Natural killer cell (primary cell): ENCODE measurements around the gene SFSWAP. TPM values are rescaled to one million over a fixed set of nuclear protein-coding genes. Genes with fewer than 3 reads are reported as not detected.
A peak's percentile ranks its signal among the peaks of the same experiment; 100 is the strongest.
"Not testable (repeated sequence)": the region's sequence is repeated elsewhere in the genome, so short reads cannot be mapped to it uniquely, and the experiment has no call there.

ENCODE experiments used
- ATAC-seq, 3 donors: fragments of 150-1000 bp in 2 of 3; fragments of 200-7000 bp in 1 of 3; cut with Tn5 transposase; 1 replicate in 1 of 3; 2 replicates in 2 of 3; pipeline ENCODE4 v1.10.0; 2021; ENCODE audit warnings: mild to moderate bottlenecking in 2 of 3, moderate library complexity in 2 of 3
- DNase-seq, 2 donors: peaks; one replicate each; pipeline versions ENCODE4 v3.0.0 to v3.0.0-alpha.2; 2013 to 2021; ENCODE audit warnings: mixed read lengths in 1 of 2
- H3K27ac ChIP-seq: one replicate; pipeline ENCODE4 v1.5.1; 2013; ENCODE audit warnings: mild to moderate bottlenecking, low read length
- H3K27me3 ChIP-seq: one replicate; pipeline ENCODE4 v1.6.1; 2013; ENCODE audit warnings: low read length; ENCODE audit not compliant: control insufficient read depth, insufficient read depth
- H3K36me3 ChIP-seq: one replicate; pipeline ENCODE4 v1.6.1; 2013; ENCODE audit warnings: low read length; ENCODE audit not compliant: control insufficient read depth, insufficient read depth
- H3K4me1 ChIP-seq: one replicate; pipeline ENCODE4 v1.6.1; 2013; ENCODE audit warnings: low read length; ENCODE audit not compliant: control insufficient read depth, insufficient read depth
- H3K4me3 ChIP-seq: one replicate; pipeline ENCODE4 v1.5.1; 2013; ENCODE audit warnings: low read length
- H3K9me3 ChIP-seq: one replicate; pipeline ENCODE4 v1.6.1; 2013; ENCODE audit warnings: low read length; ENCODE audit not compliant: control insufficient read depth, insufficient read depth
- H3K27ac Mint-ChIP-seq, 2 donors: one replicate each; pipeline ENCODE4 v1.8.0; 2022; ENCODE audit warnings: mild to moderate bottlenecking in 2 of 2, mixed read lengths in 2 of 2, moderate library complexity in 1 of 2
- H3K27me3 Mint-ChIP-seq, 2 donors: one replicate each; pipeline ENCODE4 v1.8.0; 2022; ENCODE audit warnings: low read depth in 2 of 2, mixed read lengths in 2 of 2
- H3K36me3 Mint-ChIP-seq: one replicate; pipeline ENCODE4 v1.8.0; 2022; ENCODE audit warnings: mixed read lengths
- H3K4me1 Mint-ChIP-seq, 2 donors: one replicate each; pipeline ENCODE4 v1.8.0; 2022; ENCODE audit warnings: mixed read lengths in 2 of 2
- H3K4me3 Mint-ChIP-seq: one replicate; pipeline ENCODE4 v1.8.0; 2022; ENCODE audit warnings: mild to moderate bottlenecking, moderate library complexity, mixed read lengths
- H3K9me3 Mint-ChIP-seq, 2 donors: one replicate each; pipeline ENCODE4 v1.8.0; 2022; ENCODE audit warnings: mixed read lengths in 2 of 2
- WGBS: methylation state at CpG from one replicate; pipeline ENCODE4 v1.1.7; 2013; ENCODE audit warnings: missing lambda C conversion rate; ENCODE audit not compliant: insufficient coverage; 5-methylcytosine and 5-hydroxymethylcytosine counted together
- intact Hi-C: fragments of 100-400 bp; cut with micrococcal nuclease; formaldehyde crosslinking; loops from one replicate; pipeline ENCODE4 v1.14.2; 2022
- total RNA-seq, 4 donors: library from RNA; stranded (reverse); fragments of 120-200 nt in 1 of 4; gene quantifications; one replicate each; pipeline versions ENCODE4 v1.2.3 to v1.2.4, GENCODE V29; 2013 to 2022
- TF ChIP-seq, protein P1 (sequence below): fragments of 200-600 bp; IDR thresholded peaks from one replicate; pipeline ENCODE4 v1.8.0; 2022; ENCODE audit warnings: antibody characterized with exemption

The SFSWAP gene
- total RNA-seq, 3 donors from 2014 or later (not counting 1 experiment from before 2014, with no cell fraction given): 99.1 to 109 (median 102) TPM

GRCh38 chr12:131808744-131809371 lies 98.0 kb downstream of the SFSWAP start:
- no peaks in the 10 kb centered on the region for H3K27me3 ChIP-seq
- H3K4me3 Mint-ChIP-seq: peak overlapping the region; percentile 79
- H3K4me3 ChIP-seq: peak overlapping the region; percentile 22
- peaks cover 3% of the 10 kb centered on the region for H3K9me3 ChIP-seq
- H3K36me3 ChIP-seq: no peaks in the 10 kb centered on the region
- DNase-seq: peak in 1 of 2 donors; percentile 66
- H3K27ac ChIP-seq: peak overlapping the region; percentile 35
- TF ChIP-seq, protein P1, sequence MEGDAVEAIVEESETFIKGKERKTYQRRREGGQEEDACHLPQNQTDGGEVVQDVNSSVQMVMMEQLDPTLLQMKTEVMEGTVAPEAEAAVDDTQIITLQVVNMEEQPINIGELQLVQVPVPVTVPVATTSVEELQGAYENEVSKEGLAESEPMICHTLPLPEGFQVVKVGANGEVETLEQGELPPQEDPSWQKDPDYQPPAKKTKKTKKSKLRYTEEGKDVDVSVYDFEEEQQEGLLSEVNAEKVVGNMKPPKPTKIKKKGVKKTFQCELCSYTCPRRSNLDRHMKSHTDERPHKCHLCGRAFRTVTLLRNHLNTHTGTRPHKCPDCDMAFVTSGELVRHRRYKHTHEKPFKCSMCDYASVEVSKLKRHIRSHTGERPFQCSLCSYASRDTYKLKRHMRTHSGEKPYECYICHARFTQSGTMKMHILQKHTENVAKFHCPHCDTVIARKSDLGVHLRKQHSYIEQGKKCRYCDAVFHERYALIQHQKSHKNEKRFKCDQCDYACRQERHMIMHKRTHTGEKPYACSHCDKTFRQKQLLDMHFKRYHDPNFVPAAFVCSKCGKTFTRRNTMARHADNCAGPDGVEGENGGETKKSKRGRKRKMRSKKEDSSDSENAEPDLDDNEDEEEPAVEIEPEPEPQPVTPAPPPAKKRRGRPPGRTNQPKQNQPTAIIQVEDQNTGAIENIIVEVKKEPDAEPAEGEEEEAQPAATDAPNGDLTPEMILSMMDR: no peak
- H3K27ac Mint-ChIP-seq: peak overlapping the region in 1 of 2 donors; percentile 73
- no peaks in the 10 kb centered on the region for H3K4me1 ChIP-seq
- ATAC-seq: peak; percentile 86 to 93 (median 87)
- H3K4me1 Mint-ChIP-seq: no peaks in the 10 kb centered on the region
- peaks cover 0 to 4% of the 10 kb centered on the region in 2 donors for H3K9me3 Mint-ChIP-seq
- WGBS: 74% methylated on average over 44 of the region's 44 CpGs
- intact Hi-C loops: no loop called here
- H3K36me3 Mint-ChIP-seq: peaks cover 8% of the 10 kb centered on the region
- H3K27me3 Mint-ChIP-seq: peaks cover 0 to 2% of the 10 kb centered on the region in 2 donors

DNA sequence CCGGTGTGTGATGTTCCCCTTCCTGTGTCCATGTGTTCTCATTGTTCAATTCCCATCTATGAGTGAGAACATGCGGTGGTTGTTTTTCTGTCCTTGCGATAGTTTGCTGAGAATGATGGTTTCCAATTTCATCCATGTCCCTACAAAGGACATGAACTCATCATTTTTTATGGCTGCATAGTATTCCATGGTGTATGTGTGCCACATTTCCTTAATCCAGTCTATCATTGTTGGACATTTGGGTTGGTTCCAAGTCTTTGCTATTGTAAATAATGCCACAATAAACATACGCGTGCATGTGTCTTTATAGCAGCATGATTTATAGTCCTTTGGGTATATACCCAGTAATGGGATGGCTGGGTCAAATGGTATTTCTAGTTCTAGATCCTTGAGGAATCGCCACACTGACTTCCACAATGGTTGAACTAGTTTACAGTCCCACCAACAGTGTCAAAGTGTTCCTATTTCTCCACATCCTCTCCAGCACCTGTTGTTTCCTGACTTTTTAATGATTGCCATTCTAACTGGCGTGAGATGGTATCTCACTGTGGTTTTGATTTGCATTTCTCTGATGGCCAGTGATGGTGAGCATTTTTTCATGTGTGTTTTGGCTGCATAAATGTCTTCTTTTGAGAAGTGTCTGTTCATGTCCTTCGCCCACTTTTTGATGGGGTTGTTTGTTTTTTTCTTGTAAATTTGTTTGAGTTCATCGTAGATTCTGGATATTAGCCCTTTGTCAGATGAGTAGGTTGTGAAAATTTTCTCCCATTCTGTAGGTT lies 98.8 kb downstream of the SFSWAP start:
- H3K27me3 Mint-ChIP-seq, H3K27me3 ChIP-seq, H3K4me1 ChIP-seq, H3K4me1 Mint-ChIP-seq, H3K27ac ChIP-seq, ATAC-seq, H3K9me3 ChIP-seq, H3K9me3 Mint-ChIP-seq, DNase-seq, H3K36me3 Mint-ChIP-seq, H3K36me3 ChIP-seq, intact Hi-C loops, H3K4me3 ChIP-seq: not testable (repeated sequence)
- WGBS: 86% methylated on average over 1 of the region's 9 CpGs
- Mint-ChIP-seq H3K27ac (peak overlapping the region in 1 of 2 donors; percentile 73), H3K4me3 (peak overlapping the region; percentile 79)

- H3K36me3 Mint-ChIP-seq: peaks cover 9% of the 10 kb centered on the region
- 83% methylated on average over 13 of the region's 13 CpGs for WGBS
- ATAC-seq: no peak
- TF ChIP-seq, protein P1: no peak
- Histone ChIP-seq H3K36me3 (no peaks in the 10 kb centered on the region), H3K27me3 (no peaks in the 10 kb centered on the region), H3K9me3 (peaks cover 3% of the 10 kb centered on the region), H3K4me3 (no peak overlapping the region), H3K27ac (no peak overlapping the region), H3K4me1 (no peaks in the 10 kb centered on the region)
- DNase-seq: no peak
- peaks cover 0 to 4% of the 10 kb centered on the region in 2 donors for H3K9me3 Mint-ChIP-seq
- no peak overlapping the region for H3K27ac Mint-ChIP-seq
- H3K27me3 Mint-ChIP-seq: peaks cover 0 to 2% of the 10 kb centered on the region in 2 donors
- no peak overlapping the region for H3K4me3 Mint-ChIP-seq
- intact Hi-C loops: no loop called here
- no peaks in the 10 kb centered on the region for H3K4me1 Mint-ChIP-seq
Measured at GRCh38 chr12:131810726-131811125, 99.8 kb downstream of the SFSWAP start.

GRCh38 chr12:131815131-131815530 lies 104.2 kb downstream of the SFSWAP start:
- H3K27me3 ChIP-seq: no peaks in the 10 kb centered on the region
- Mint-ChIP-seq H3K36me3 (peaks cover 9% of the 10 kb centered on the region), H3K27me3 (peaks cover 0 to 2% of the 10 kb centered on the region in 2 donors), H3K27ac (no peak overlapping the region), H3K4me3 (no peak overlapping the region), H3K9me3 (peaks cover 0 to 4% of the 10 kb centered on the region in 2 donors), H3K4me1 (no peaks in the 10 kb centered on the region)
- TF ChIP-seq, protein P1: no peak
- no peak for DNase-seq
- H3K27ac ChIP-seq: no peak overlapping the region
- ATAC-seq: no peak
- peaks cover 3% of the 10 kb centered on the region for H3K9me3 ChIP-seq
- WGBS: 94% methylated on average over 5 of the region's 7 CpGs
- H3K36me3 ChIP-seq: no peaks in the 10 kb centered on the region
- H3K4me1 ChIP-seq: peaks cover 4% of the 10 kb centered on the region
- no peak overlapping the region for H3K4me3 ChIP-seq
- intact Hi-C loops: no loop called here
